ENCODE results near the gene GDPD5. TPM values are rescaled to one million over a fixed set of nuclear protein-coding genes. Genes with fewer than 3 reads are reported as not detected.

The GDPD5 gene
- polyA plus RNA-seq, 2 donors, result 1.9 to 3.0 TPM

DNA sequence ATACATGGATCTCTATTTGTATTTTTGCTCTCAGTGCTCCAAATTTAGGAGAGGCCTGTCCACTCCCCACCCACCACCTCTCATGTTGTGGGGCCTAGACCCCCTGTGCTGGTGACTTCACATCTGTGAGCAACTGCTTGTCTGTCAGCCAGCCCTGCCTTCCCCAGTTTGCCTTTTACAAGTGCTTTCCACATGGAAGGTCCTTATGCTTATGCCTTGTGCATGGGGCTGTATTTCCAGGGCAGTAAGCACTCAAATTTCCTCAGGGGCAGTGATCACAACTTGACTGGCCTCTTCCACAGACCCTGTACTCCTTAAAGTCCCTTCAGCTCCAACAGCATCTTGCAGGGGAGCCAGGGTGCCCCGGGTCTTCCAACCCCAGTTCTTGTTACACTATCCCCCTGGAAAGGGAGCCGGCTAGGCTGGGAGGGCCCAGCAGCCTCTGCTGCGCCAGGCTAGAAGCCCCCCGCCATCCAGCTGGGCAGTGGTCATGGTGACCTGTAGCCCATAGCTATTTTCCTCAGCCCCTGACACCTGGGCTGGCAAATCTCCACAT, 29.9 kb downstream of the GDPD5 start:
- no peaks in the 10 kb centered on the region for H3K36me3 ChIP-seq (ENCODE audit: control insufficient read depth in 2 of 2, insufficient read depth in 2 of 2, low read length in 1 of 2)
- H3K9me3 ChIP-seq (ENCODE audit: control insufficient read depth in 2 of 2, insufficient read depth in 1 of 2, low read depth in 1 of 2, low read length in 1 of 2), result no peaks in the 10 kb centered on the region
- H3K4me1 ChIP-seq (ENCODE audit: control insufficient read depth in 2 of 2, insufficient read depth in 2 of 2, low read length in 1 of 2), result peaks cover 0 to 7% of the 10 kb centered on the region in 2 donors
- no peaks in the 10 kb centered on the region for H3K27me3 ChIP-seq (ENCODE audit: control insufficient read depth in 1 of 2, insufficient read depth in 2 of 2, low read length in 2 of 2)
- 84 to 85% methylated on average over 4 of the region's 4 CpGs for WGBS, 2 donors
- no peak overlapping the region for H3K4me3 ChIP-seq (ENCODE audit: low read depth in 1 of 2, low read length in 2 of 2)
- H3K27ac ChIP-seq (ENCODE audit: low read depth in 2 of 2, low read length in 1 of 2), result no peak overlapping the region

- Histone ChIP-seq H3K27me3 (ENCODE audit: control insufficient read depth in 1 of 2, insufficient read depth in 2 of 2, low read length in 2 of 2) (no peaks in the 10 kb centered on the region), H3K36me3 (ENCODE audit: control insufficient read depth in 2 of 2, insufficient read depth in 2 of 2, low read length in 1 of 2) (no peaks in the 10 kb centered on the region), H3K4me3 (ENCODE audit: low read depth in 1 of 2, low read length in 2 of 2) (no peak overlapping the region), H3K9me3 (ENCODE audit: control insufficient read depth in 2 of 2, insufficient read depth in 1 of 2, low read depth in 1 of 2, low read length in 1 of 2) (no peaks in the 10 kb centered on the region), H3K27ac (ENCODE audit: low read depth in 2 of 2, low read length in 1 of 2) (no peak overlapping the region), H3K4me1 (ENCODE audit: control insufficient read depth in 2 of 2, insufficient read depth in 2 of 2, low read length in 1 of 2) (peaks cover 0 to 3% of the 10 kb centered on the region in 2 donors)
- 89 to 97% methylated on average over 3 of the region's 3 CpGs for WGBS, 2 donors
Measured at GRCh38 chr11:75493626-75494025, 32.1 kb downstream of the GDPD5 start.

GRCh38 chr11:75492181-75492820, 33.4 kb downstream of the GDPD5 start:
- H3K27ac ChIP-seq (ENCODE audit: low read depth in 2 of 2, low read length in 1 of 2), result no peak overlapping the region
- WGBS, 2 donors, result 53 to 58% methylated on average over 6 of the region's 6 CpGs
- no peaks in the 10 kb centered on the region for H3K36me3 ChIP-seq (ENCODE audit: control insufficient read depth in 2 of 2, insufficient read depth in 2 of 2, low read length in 1 of 2)
- H3K4me1 ChIP-seq (ENCODE audit: control insufficient read depth in 2 of 2, insufficient read depth in 2 of 2, low read length in 1 of 2), result peaks cover 0 to 3% of the 10 kb centered on the region in 2 donors
- no peak overlapping the region for H3K4me3 ChIP-seq (ENCODE audit: low read depth in 1 of 2, low read length in 2 of 2)
- no peaks in the 10 kb centered on the region for H3K9me3 ChIP-seq (ENCODE audit: control insufficient read depth in 2 of 2, insufficient read depth in 1 of 2, low read depth in 1 of 2, low read length in 1 of 2)
- H3K27me3 ChIP-seq (ENCODE audit: control insufficient read depth in 1 of 2, insufficient read depth in 2 of 2, low read length in 2 of 2), result no peaks in the 10 kb centered on the region

DNA sequence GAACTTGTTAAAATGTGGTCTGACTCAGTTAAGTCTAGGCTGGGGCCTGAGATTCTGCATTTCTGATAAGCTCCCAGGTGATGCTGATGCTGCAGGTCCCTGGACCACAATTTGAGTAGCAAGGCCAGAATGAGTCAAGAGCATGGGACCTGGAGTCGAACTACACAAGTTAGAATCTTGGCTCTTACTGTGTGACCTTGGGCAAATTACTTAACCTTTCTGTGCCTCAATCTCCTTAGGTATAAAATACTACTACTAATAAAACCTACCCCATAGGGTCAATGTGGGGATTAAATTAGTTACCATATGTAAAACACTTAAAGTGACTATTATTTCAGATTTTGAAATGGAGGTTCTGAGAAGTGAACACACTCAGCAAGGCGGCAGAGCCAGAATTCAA, 34.3 kb downstream of the GDPD5 start:
- Histone ChIP-seq H3K9me3 (ENCODE audit: control insufficient read depth in 2 of 2, insufficient read depth in 1 of 2, low read depth in 1 of 2, low read length in 1 of 2) (no peaks in the 10 kb centered on the region), H3K36me3 (ENCODE audit: control insufficient read depth in 2 of 2, insufficient read depth in 2 of 2, low read length in 1 of 2) (no peaks in the 10 kb centered on the region), H3K4me3 (ENCODE audit: low read depth in 1 of 2, low read length in 2 of 2) (no peak overlapping the region), H3K27me3 (ENCODE audit: control insufficient read depth in 1 of 2, insufficient read depth in 2 of 2, low read length in 2 of 2) (no peaks in the 10 kb centered on the region), H3K4me1 (ENCODE audit: control insufficient read depth in 2 of 2, insufficient read depth in 2 of 2, low read length in 1 of 2) (peaks cover 0 to 3% of the 10 kb centered on the region in 2 donors), H3K27ac (ENCODE audit: low read depth in 2 of 2, low read length in 1 of 2) (no peak overlapping the region)
- WGBS, 2 donors, result 85 to 89% methylated on average over 2 of the region's 2 CpGs

DNA sequence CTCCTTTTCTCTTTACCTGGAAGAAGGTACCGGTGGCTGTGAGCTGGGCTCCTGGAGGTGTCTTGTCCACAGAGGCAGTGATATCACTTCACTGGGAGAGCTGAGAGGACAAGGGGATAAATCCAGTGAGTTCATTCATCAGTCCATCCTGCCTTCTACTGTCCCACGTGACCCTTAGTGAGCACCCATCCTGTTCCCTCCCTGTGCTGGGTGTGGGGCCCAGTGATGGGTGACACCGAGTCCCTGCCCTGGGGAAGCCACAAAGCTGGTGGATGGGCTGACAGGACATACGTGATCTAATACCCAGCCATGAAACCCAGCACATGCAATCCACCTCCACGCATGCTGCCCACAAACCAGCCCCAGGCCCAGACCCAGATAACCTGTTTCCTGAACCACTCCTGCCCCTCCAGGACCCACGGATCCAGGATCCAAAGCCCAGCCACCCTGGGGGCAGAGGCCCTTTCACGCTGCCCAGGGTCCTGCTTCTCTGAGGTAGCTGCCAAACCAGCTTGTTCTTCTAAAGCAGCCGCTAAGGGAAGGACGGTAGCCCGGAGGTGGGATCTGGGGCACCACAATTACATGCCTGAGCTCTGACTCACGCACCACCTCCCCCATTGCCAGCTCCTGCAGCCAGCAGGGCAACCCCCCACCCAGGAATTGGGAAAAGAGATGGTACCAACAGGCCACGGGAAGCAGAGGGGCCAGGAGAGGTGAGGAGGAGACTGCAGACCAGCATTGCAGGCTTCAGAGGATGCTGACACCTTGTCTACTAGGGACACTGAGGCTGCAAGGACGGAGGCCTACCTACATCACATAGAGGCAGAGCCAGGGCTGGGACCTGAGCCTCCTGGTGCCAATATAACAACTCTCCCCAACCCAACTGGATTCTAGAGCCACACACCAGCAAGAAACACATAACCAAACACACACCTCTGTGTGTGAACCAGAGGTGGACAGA, 35.2 kb downstream of the GDPD5 start:
- H3K4me3 ChIP-seq (ENCODE audit: low read depth in 1 of 2, low read length in 2 of 2), result no peak overlapping the region
- H3K9me3 ChIP-seq (ENCODE audit: control insufficient read depth in 2 of 2, insufficient read depth in 1 of 2, low read depth in 1 of 2, low read length in 1 of 2), result no peaks in the 10 kb centered on the region
- H3K27me3 ChIP-seq (ENCODE audit: control insufficient read depth in 1 of 2, insufficient read depth in 2 of 2, low read length in 2 of 2), result no peaks in the 10 kb centered on the region
- no peaks in the 10 kb centered on the region for H3K36me3 ChIP-seq (ENCODE audit: control insufficient read depth in 2 of 2, insufficient read depth in 2 of 2, low read length in 1 of 2)
- H3K27ac ChIP-seq (ENCODE audit: low read depth in 2 of 2, low read length in 1 of 2), result no peak overlapping the region
- H3K4me1 ChIP-seq (ENCODE audit: control insufficient read depth in 2 of 2, insufficient read depth in 2 of 2, low read length in 1 of 2), result peaks cover 0 to 3% of the 10 kb centered on the region in 2 donors
- 64 to 72% methylated on average over 13 of the region's 13 CpGs for WGBS, 2 donors

DNA sequence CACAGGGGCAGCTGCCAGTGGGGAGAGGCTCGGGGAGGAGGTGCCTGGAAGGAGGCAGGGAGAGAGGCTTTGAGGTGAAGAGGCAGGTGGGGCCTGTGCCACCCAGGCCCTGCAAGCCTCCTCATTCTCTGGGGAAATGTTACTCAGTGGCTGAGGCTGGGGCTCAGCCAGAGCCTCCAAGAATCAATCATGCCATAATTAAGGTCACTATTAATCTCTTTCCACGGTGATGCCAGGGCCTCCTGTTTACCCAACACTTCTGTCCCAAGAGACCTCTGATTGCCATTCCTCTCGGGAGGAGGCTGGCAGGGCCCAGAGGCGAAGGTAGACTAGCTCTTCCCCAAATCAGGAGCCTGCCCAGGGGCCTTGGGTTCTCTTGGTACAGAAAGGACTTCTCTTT, 38.4 kb downstream of the GDPD5 start:
- Histone ChIP-seq H3K27ac (ENCODE audit: low read depth in 2 of 2, low read length in 1 of 2) (no peak overlapping the region), H3K4me3 (ENCODE audit: low read depth in 1 of 2, low read length in 2 of 2) (no peak overlapping the region), H3K36me3 (ENCODE audit: control insufficient read depth in 2 of 2, insufficient read depth in 2 of 2, low read length in 1 of 2) (no peaks in the 10 kb centered on the region), H3K9me3 (ENCODE audit: control insufficient read depth in 2 of 2, insufficient read depth in 1 of 2, low read depth in 1 of 2, low read length in 1 of 2) (no peaks in the 10 kb centered on the region), H3K27me3 (ENCODE audit: control insufficient read depth in 1 of 2, insufficient read depth in 2 of 2, low read length in 2 of 2) (no peaks in the 10 kb centered on the region), H3K4me1 (ENCODE audit: control insufficient read depth in 2 of 2, insufficient read depth in 2 of 2, low read length in 1 of 2) (peaks cover 0 to 3% of the 10 kb centered on the region in 2 donors)
- WGBS, 2 donors, result 60 to 76% methylated on average over 4 of the region's 4 CpGs

DNA sequence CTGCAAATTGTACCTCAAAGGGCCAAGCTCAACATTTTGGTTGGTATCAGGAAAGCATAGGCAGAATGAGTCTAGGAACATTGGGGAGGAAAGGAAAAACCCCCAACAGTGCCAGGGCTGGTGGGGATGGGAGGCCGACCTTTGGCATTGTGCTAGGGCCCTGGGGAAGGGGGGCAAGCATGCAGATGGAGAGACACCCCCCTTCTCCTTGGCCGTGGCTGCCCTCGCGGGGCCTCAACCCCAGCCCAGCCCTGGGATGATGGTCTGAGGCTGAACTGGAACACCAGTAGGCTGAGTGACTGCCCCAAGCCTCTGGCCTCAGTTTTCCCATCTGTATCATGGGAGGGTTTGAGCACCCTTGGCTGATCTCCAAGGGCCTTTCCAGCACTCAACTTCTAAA, 40.0 kb downstream of the GDPD5 start:
- Histone ChIP-seq H3K4me1 (ENCODE audit: control insufficient read depth in 2 of 2, insufficient read depth in 2 of 2, low read length in 1 of 2) (no peaks in the 10 kb centered on the region), H3K27ac (ENCODE audit: low read depth in 2 of 2, low read length in 1 of 2) (no peak overlapping the region), H3K27me3 (ENCODE audit: control insufficient read depth in 1 of 2, insufficient read depth in 2 of 2, low read length in 2 of 2) (no peaks in the 10 kb centered on the region), H3K36me3 (ENCODE audit: control insufficient read depth in 2 of 2, insufficient read depth in 2 of 2, low read length in 1 of 2) (no peaks in the 10 kb centered on the region), H3K9me3 (ENCODE audit: control insufficient read depth in 2 of 2, insufficient read depth in 1 of 2, low read depth in 1 of 2, low read length in 1 of 2) (no peaks in the 10 kb centered on the region), H3K4me3 (ENCODE audit: low read depth in 1 of 2, low read length in 2 of 2) (no peak overlapping the region)
- whole genome bisulfite sequencing, 2 donors, result 90 to 100% methylated on average over 4 of the region's 4 CpGs

DNA sequence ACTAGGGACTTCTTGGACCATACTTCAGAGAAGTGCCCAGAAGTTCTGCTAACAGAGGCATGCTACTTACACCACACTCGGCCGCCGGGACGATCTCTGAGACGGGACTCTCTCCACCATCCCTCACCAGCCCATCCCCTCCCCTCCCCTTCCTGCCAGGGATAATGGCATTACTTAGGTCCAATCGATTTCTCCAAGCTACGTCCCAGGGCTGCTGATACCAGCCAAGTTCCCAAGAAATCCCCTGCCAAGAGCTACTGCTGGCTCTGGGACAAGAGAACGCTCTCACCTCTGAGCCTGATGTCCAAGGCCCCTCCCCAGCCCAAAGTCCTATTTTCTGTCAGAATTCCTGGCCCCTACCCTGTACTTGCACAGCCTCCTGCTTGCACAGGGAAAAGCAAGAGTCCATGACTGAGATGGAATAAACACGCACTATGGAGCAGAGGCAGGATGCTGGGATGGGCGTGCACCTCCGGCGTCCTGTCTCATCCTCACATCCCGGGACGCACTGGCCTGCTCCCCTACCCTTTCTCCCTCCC, 42.7 kb downstream of the GDPD5 start:
- Histone ChIP-seq H3K9me3 (ENCODE audit: control insufficient read depth in 2 of 2, insufficient read depth in 1 of 2, low read depth in 1 of 2, low read length in 1 of 2) (no peaks in the 10 kb centered on the region), H3K27ac (ENCODE audit: low read depth in 2 of 2, low read length in 1 of 2) (no peak overlapping the region), H3K36me3 (ENCODE audit: control insufficient read depth in 2 of 2, insufficient read depth in 2 of 2, low read length in 1 of 2) (no peaks in the 10 kb centered on the region), H3K4me3 (ENCODE audit: low read depth in 1 of 2, low read length in 2 of 2) (no peak overlapping the region), H3K4me1 (ENCODE audit: control insufficient read depth in 2 of 2, insufficient read depth in 2 of 2, low read length in 1 of 2) (no peaks in the 10 kb centered on the region), H3K27me3 (ENCODE audit: control insufficient read depth in 1 of 2, insufficient read depth in 2 of 2, low read length in 2 of 2) (no peaks in the 10 kb centered on the region)
- WGBS, 2 donors, result 44 to 81% methylated on average over 14 of the region's 14 CpGs

- Histone ChIP-seq H3K27me3 (ENCODE audit: control insufficient read depth in 1 of 2, insufficient read depth in 2 of 2, low read length in 2 of 2) (no peaks in the 10 kb centered on the region), H3K4me1 (ENCODE audit: control insufficient read depth in 2 of 2, insufficient read depth in 2 of 2, low read length in 1 of 2) (no peaks in the 10 kb centered on the region), H3K9me3 (ENCODE audit: control insufficient read depth in 2 of 2, insufficient read depth in 1 of 2, low read depth in 1 of 2, low read length in 1 of 2) (no peaks in the 10 kb centered on the region), H3K4me3 (ENCODE audit: low read depth in 1 of 2, low read length in 2 of 2) (no peak overlapping the region), H3K27ac (ENCODE audit: low read depth in 2 of 2, low read length in 1 of 2) (no peak overlapping the region), H3K36me3 (ENCODE audit: control insufficient read depth in 2 of 2, insufficient read depth in 2 of 2, low read length in 1 of 2) (no peaks in the 10 kb centered on the region)
- 84 to 86% methylated on average over 12 of the region's 12 CpGs for WGBS, 2 donors
Measured at GRCh38 chr11:75481922-75482606, 43.7 kb downstream of the GDPD5 start.

Data from esophagus (tissue), 2 donors.